NCI-H1105 (cell line): ENCODE data around the gene ZEB1.
"Not testable (repeated sequence)": the region's sequence is repeated elsewhere in the genome, so short reads cannot be mapped to it uniquely, and the experiment has no call there.

Source experiments
- DNase-seq: peaks from one replicate; lab custom pipeline; 2025; lab: John Stamatoyannopoulos, UW

ZEB1 gene

GRCh38 chr10:31422634-31423033, 103.6 kb downstream of the ZEB1 start:
- no peak for DNase-seq

- DNase-seq, result no peak
Measured at GRCh38 chr10:31424473-31424872, 105.5 kb downstream of the ZEB1 start.

GRCh38 chr10:31426401-31426800, 107.4 kb downstream of the ZEB1 start:
- no peak for DNase-seq

GRCh38 chr10:31427334-31427733, 108.3 kb downstream of the ZEB1 start:
- not testable (repeated sequence) for DNase-seq

GRCh38 chr10:31428499-31428898, 109.5 kb downstream of the ZEB1 start:
- DNase-seq, result not testable (repeated sequence)

GRCh38 chr10:31431021-31431420, 112.0 kb downstream of the ZEB1 start:
- no peak for DNase-seq

GRCh38 chr10:31437959-31438358, 118.9 kb downstream of the ZEB1 start:
- no peak for DNase-seq

- DNase-seq, result no peak
Measured at GRCh38 chr10:31451766-31452165, 132.8 kb downstream of the ZEB1 start.

GRCh38 chr10:31456468-31456867, 137.5 kb downstream of the ZEB1 start:
- no peak for DNase-seq

GRCh38 chr10:31457858-31458257, 138.8 kb downstream of the ZEB1 start:
- DNase-seq, result no peak

- DNase-seq, result no peak
Measured at GRCh38 chr10:31458974-31459373, 140.0 kb downstream of the ZEB1 start.

- no peak for DNase-seq
Measured at GRCh38 chr10:31460242-31460641, 141.2 kb downstream of the ZEB1 start.

- DNase-seq, result no peak
Measured at GRCh38 chr10:31464552-31464951, 145.5 kb downstream of the ZEB1 start.

- no peak for DNase-seq
Measured at GRCh38 chr10:31466313-31466712, 147.3 kb downstream of the ZEB1 start.

GRCh38 chr10:31467791-31468535, 148.9 kb downstream of the ZEB1 start:
- DNase-seq, result no peak

GRCh38 chr10:31468536-31468859, 149.5 kb downstream of the ZEB1 start:
- DNase-seq, result no peak

- no peak for DNase-seq
Measured at GRCh38 chr10:31475519-31475918, 156.5 kb downstream of the ZEB1 start.

GRCh38 chr10:31476088-31476487, 157.1 kb downstream of the ZEB1 start:
- DNase-seq, result no peak

GRCh38 chr10:31477584-31477983, 158.6 kb downstream of the ZEB1 start:
- no peak for DNase-seq

GRCh38 chr10:31479752-31480151, 160.7 kb downstream of the ZEB1 start:
- DNase-seq, result no peak

- DNase-seq, result no peak
Measured at GRCh38 chr10:31483546-31483945, 164.5 kb downstream of the ZEB1 start.

GRCh38 chr10:31484431-31485135, 165.6 kb downstream of the ZEB1 start:
- DNase-seq, result no peak

GRCh38 chr10:31490858-31491504, 172.0 kb downstream of the ZEB1 start:
- DNase-seq, result no peak
